ENCODE data around the gene EEF1AKMT1. TPM values are rescaled to one million over a fixed set of nuclear protein-coding genes. Genes with fewer than 3 reads are reported as not detected.
"Not testable (repeated sequence)": the region's sequence is repeated elsewhere in the genome, so short reads cannot be mapped to it uniquely, and the experiment has no call there.

Gene EEF1AKMT1
- total RNA-seq, 1 donor from 2014 or later, result 9.4 TPM

DNA sequence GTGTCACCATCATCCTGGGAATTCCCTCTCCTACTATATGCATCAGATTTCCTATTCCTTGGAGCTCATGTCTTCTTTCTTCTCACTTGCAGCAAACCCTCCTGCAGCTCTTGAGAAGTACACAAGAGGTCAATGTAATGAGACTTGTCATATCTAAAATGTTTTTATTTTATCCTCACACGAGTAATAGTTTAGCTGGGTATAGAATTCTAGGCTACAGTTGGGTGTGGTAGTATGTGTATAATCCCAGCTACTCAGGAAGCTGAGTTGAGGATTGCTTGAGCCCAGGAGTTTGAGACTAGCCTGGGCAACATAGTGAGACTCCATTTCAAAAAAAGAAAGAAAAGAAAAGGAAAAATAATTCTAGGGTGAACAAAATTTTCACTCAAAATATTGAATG, 24.4 kb downstream of the EEF1AKMT1 start:
- no peaks in the 10 kb centered on the region for H3K4me1 Mint-ChIP-seq (ENCODE audit: low read depth)

DNA sequence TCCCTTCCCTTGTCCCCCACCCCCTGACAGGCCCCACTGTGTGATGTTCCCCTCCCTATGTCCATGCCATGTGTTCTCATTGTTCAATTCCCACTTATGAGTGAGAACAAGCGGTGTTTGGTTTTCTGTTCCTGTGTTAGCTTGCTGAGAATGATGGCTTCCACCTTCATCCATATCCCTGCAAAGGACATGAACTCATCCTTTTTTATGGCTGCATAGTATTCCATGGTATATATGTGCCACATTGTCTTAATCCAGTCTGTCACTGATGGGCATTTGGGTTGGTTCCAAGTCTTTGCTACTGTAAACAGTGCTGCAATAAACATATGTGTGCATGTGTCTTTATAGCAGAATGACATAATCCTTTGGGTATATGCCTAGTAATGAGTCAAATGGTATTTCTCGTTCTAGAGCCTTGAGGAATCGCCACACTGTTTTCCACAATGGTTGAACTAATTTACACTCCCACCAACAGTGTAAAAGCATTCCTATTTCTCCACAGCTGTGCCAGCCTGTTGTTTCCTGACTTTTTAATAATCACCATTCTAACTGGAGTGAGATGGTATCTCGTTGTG, 29.8 kb downstream of the EEF1AKMT1 start:
- not testable (repeated sequence) for H3K27me3 Mint-ChIP-seq (ENCODE audit: low read depth); H3K27ac Mint-ChIP-seq (ENCODE audit: unreplicated experiment); H3K9me3 Mint-ChIP-seq (ENCODE audit: low read depth); H3K36me3 Mint-ChIP-seq (ENCODE audit: low read depth); DNase-seq (ENCODE audit: low spot score); H3K4me3 Mint-ChIP-seq (ENCODE audit: unreplicated experiment); H3K4me1 Mint-ChIP-seq (ENCODE audit: low read depth)

More for the DNA sequence above, 24.4 kb downstream of the EEF1AKMT1 start:
- DNase-seq (ENCODE audit: low spot score), result no peak
- TF ChIP-seq, protein P1, sequence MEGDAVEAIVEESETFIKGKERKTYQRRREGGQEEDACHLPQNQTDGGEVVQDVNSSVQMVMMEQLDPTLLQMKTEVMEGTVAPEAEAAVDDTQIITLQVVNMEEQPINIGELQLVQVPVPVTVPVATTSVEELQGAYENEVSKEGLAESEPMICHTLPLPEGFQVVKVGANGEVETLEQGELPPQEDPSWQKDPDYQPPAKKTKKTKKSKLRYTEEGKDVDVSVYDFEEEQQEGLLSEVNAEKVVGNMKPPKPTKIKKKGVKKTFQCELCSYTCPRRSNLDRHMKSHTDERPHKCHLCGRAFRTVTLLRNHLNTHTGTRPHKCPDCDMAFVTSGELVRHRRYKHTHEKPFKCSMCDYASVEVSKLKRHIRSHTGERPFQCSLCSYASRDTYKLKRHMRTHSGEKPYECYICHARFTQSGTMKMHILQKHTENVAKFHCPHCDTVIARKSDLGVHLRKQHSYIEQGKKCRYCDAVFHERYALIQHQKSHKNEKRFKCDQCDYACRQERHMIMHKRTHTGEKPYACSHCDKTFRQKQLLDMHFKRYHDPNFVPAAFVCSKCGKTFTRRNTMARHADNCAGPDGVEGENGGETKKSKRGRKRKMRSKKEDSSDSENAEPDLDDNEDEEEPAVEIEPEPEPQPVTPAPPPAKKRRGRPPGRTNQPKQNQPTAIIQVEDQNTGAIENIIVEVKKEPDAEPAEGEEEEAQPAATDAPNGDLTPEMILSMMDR (IDR thresholded peaks at IDR 0.05), result no peak
- Mint-ChIP-seq H3K9me3 (ENCODE audit: low read depth) (peaks cover 45% of the 10 kb centered on the region), H3K27ac (ENCODE audit: unreplicated experiment) (no peak overlapping the region), H3K4me3 (ENCODE audit: unreplicated experiment) (no peak overlapping the region), H3K36me3 (ENCODE audit: low read depth) (peaks cover 27% of the 10 kb centered on the region), H3K27me3 (ENCODE audit: low read depth) (no peaks in the 10 kb centered on the region)

DNA sequence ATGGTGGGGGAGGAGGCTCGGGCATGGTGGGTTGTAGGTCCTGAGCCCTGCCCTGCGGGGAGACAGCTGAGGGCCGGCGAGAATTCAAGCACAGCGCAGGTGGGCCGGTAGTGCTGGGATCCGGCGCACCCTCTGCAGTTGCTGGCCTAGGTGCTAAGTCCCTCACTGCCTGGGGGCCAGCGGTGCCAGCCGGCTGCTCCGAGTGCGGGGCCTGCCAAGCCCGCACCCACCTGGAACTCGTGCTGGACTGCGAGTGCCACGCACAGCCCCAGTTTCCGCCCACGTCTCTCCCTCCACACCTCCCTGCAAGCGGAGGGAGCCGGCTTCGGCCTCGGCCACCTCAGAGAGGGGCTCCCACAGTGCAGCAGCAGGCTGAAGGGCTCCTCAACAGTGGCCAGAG, 33.7 kb downstream of the EEF1AKMT1 start:
- Mint-ChIP-seq H3K4me3 (ENCODE audit: unreplicated experiment) (no peak overlapping the region), H3K27ac (ENCODE audit: unreplicated experiment) (no peak overlapping the region), H3K4me1 (ENCODE audit: low read depth) (no peaks in the 10 kb centered on the region), H3K27me3 (ENCODE audit: low read depth) (no peaks in the 10 kb centered on the region), H3K36me3 (ENCODE audit: low read depth) (peaks cover 6% of the 10 kb centered on the region), H3K9me3 (ENCODE audit: low read depth) (no peaks in the 10 kb centered on the region)
- TF ChIP-seq, protein P1 (IDR thresholded peaks at IDR 0.05), result no peak
- no peak for DNase-seq (ENCODE audit: low spot score)

DNA sequence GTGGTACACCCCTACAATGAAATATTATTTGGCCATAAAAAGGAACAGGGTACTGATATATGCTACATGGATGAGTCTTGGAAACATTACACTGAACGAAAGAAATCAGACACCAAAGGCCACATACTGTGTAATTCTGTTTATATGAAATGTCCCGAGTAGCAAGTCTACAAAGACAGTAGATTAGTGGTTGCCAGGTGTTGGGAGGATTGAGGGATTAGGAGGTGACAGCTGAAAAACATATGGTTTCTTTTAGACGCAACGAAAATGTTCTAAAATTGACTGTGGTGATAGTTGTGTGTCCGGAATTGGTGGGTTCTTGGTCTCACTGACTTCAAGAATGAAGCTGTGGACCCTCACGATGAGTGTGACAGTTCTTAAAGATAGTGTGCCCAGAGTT, 35.1 kb downstream of the EEF1AKMT1 start:
- no peaks in the 10 kb centered on the region for H3K9me3 Mint-ChIP-seq (ENCODE audit: low read depth)
- H3K36me3 Mint-ChIP-seq (ENCODE audit: low read depth), result peaks cover 6% of the 10 kb centered on the region
- TF ChIP-seq, protein P1 (IDR thresholded peaks at IDR 0.05), result no peak
- H3K4me3 Mint-ChIP-seq (ENCODE audit: unreplicated experiment), result no peak overlapping the region
- no peaks in the 10 kb centered on the region for H3K27me3 Mint-ChIP-seq (ENCODE audit: low read depth)
- DNase-seq (ENCODE audit: low spot score), result no peak
- H3K4me1 Mint-ChIP-seq (ENCODE audit: low read depth), result no peaks in the 10 kb centered on the region
- H3K27ac Mint-ChIP-seq (ENCODE audit: unreplicated experiment), result no peak overlapping the region

- TF ChIP-seq, protein P1 (IDR thresholded peaks at IDR 0.05), result no peak
- H3K4me1 Mint-ChIP-seq (ENCODE audit: low read depth), result peaks cover 6% of the 10 kb centered on the region
- H3K4me3 Mint-ChIP-seq (ENCODE audit: unreplicated experiment), result no peak overlapping the region
These were observed 43.9 kb downstream of the EEF1AKMT1 start for GRCh38 chr13:20729633-20730585.

More at GRCh38 chr13:20729633-20730585, 43.9 kb downstream of the EEF1AKMT1 start:
- Mint-ChIP-seq H3K9me3 (ENCODE audit: low read depth) (no peaks in the 10 kb centered on the region), H3K27ac (ENCODE audit: unreplicated experiment) (no peak overlapping the region), H3K27me3 (ENCODE audit: low read depth) (no peaks in the 10 kb centered on the region), H3K36me3 (ENCODE audit: low read depth) (peaks cover 8% of the 10 kb centered on the region)
- DNase-seq (ENCODE audit: low spot score), result no peak
